GM18508 (cell line): Measurements from ENCODE around the gene CCNA2.

Source experiments
- ATAC-seq: cut with Tn5 transposase; IDR thresholded peaks from one replicate; pipeline ENCODE4 v1.9.1; 2021; ENCODE audit warnings: moderate number of reproducible peaks; ENCODE audit not compliant: insufficient read depth, unreplicated experiment

The CCNA2 gene

GRCh38 chr4:121811122-121811521 is 12.6 kb downstream of the CCNA2 start:
- ATAC-seq: no peak

GRCh38 chr4:121806411-121806810 is 17.3 kb downstream of the CCNA2 start:
- ATAC-seq: no peak

GRCh38 chr4:121801715-121802075 is 22.0 kb downstream of the CCNA2 start:
- ATAC-seq: no peak

GRCh38 chr4:121800961-121801714 is 22.5 kb downstream of the CCNA2 start, which contains the start of gene EXOSC9:
Gene EXOSC9 (plus strand): TSS chr4:121801323. CDS start chr4:121801425, 102 bp downstream.
- peak; percentile 49 for ATAC-seq

GRCh38 chr4:121800638-121800960 is 23.1 kb downstream of the CCNA2 start:
- peak; percentile 7 for ATAC-seq

GRCh38 chr4:121799867-121800501 is 23.7 kb downstream of the CCNA2 start:
- no peak for ATAC-seq

DNA sequence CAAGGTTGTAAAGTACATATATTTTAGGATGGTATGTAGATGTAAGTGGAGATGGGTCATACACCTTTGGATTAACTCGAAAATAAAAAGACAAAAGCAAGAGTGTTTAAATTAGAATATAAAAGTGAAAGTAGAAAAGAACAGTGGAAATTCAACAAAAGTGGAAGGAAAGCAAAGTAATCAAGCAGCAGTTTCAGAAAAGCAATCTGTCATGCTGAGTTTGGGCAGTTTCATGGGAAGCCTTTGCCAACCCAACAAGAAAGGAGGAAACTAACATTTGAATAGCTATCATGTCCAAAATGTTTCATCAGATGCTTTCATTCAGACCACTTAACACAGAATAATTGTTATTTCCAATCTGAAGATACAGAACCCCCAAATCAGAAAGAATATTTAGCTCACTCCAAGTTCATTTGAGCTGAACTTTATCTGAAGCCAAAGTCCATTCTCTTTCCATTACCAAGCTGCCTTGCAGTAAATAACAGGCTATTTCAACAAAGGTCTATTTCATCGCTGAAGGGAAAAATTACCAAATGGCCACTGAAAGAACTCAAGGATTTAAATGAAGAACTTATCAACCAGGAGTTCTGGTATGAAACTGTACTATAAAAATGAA is 24.4 kb downstream of the CCNA2 start:
- no peak for ATAC-seq

DNA sequence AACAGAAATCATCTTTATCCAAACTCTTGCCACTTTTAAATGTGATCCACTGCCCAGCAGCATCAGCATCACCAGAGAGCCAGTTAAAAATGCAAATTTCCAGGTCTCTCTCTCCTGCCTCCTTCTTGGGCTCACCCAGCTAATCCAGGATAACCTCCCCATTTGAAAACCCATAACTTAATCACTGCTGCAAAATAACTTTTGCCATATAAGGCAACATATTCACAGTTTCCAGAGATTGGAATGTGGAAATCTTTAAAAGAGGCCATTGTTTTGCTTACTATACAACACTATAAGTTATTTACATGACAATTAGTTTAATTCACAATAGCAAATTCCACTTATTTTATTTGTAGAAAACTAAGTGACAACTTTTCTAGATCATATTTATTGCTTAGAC is 27.4 kb downstream of the CCNA2 start:
- ATAC-seq: no peak

GRCh38 chr4:121794505-121795188 is 29.0 kb downstream of the CCNA2 start:
- no peak for ATAC-seq

DNA sequence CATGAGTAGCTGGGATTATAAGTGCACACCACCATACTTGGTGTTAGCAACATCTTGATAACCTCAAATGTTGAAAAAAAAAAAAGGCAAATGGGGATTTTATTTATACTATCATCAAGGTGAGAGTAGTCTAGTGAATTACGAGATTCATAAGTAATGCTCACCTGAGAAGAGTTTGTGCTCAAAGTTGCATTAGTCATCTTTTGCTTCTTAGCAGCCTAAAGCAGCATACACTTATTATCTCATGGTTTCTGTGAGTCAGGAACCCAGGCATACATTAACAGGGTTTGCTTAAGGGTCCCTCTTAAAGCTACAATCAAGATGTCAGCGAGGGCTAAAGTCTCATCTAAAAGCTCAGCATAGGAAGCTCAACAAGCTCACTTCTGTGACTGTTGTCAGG is 30.7 kb downstream of the CCNA2 start:
- no peak for ATAC-seq

GRCh38 chr4:121791481-121791880 is 32.2 kb downstream of the CCNA2 start:
- no peak for ATAC-seq

DNA sequence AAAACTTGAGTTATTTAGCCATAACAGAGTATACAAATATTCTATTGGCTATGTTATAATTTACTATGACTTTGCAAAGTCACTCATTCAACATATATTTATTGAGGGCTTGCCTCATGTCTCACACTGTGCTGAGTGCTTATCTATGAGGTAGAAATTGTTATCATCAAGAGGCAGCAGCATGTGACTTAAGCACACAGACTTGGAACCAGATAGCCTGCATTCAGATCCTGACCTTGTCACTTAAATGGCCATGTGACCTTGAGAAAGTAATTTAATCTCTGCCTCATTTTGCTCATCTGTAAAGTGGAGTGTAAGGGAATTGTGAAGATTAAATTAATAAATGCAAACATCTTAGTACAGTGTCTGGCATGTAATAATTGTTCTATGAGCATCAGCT is 32.7 kb downstream of the CCNA2 start:
- no peak for ATAC-seq

- no peak for ATAC-seq
Observed at GRCh38 chr4:121789960-121790829, 33.5 kb downstream of the CCNA2 start.

DNA sequence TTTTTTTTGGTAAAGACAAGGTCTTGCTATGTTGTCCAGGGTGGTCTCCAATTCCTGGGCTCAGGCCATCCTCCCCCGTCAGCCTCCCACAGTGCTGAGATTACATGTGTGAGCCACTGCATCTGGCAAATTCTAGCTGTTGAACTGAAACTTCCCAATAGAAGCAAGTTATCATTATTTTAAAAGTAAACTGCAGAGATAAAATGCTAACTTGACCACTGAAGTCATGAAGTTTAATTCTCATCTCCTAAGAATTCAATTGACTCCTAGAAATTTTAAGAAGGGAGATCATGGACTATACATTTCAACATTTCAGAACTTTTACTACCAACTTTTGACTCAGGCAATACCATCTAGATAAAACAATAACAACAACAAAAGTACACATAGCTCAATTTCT is 34.2 kb downstream of the CCNA2 start:
- ATAC-seq: no peak

- peak; percentile 67 for ATAC-seq
Observed at GRCh38 chr4:121788896-121789295, 34.8 kb downstream of the CCNA2 start.

DNA sequence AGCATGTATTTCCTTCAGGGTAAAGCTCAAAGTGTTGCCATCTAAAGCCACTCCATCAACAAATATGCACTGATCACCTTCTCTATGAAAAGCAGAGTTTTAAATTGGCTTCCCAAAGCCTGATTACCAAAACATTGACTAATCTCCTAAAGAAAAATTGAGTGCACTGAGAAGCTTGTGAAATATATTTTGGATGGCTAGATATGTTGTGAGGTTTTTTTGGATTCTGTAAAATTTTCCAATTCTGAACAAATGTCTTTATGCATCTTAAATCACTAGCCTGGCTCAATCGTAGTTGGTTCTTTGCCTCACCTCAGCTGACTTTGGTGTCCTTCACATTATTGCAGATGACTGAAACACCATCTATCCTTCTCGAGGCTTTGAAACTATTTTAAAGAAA is 37.5 kb downstream of the CCNA2 start:
- ATAC-seq: no peak

DNA sequence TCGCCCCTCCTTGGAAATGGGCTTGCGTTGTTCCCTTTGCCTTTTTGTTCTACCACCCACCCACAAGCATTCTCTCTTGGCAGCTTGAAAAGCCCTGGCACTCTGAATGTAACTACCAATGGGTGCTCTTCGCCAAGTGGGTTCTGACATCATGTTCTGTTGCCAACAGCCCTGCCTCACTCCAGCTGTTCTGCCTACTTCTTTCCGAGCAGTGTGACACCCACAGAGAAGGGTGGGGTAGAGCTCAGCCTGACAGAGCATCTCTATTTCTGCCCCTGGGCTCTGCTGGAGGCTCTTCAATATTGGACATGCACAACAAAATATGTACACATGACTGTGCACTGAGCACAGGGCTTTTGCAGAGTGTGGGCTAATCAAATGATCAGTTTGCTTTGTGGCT is 38.2 kb downstream of the CCNA2 start:
- no peak for ATAC-seq

GRCh38 chr4:121784975-121785374 is 38.7 kb downstream of the CCNA2 start:
- no peak for ATAC-seq

DNA sequence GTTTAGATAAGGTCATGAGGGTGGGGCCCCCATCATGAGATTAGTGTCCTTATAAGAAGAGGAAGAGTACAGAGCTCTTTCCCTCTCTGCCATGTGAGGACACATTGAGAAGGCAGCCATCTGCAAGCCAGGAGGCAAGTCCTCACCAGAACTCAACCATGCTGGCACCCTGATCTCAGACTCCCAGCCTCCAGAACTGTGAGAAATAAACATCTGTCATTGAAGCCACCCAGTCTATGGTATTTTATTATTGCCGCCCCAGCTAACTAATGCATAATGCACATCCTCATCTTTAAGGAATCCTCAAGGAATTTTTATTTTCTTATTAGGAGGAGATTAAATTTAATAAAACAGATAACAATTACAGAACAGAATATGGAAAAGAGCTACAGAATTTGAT is 39.3 kb downstream of the CCNA2 start:
- no peak for ATAC-seq

DNA sequence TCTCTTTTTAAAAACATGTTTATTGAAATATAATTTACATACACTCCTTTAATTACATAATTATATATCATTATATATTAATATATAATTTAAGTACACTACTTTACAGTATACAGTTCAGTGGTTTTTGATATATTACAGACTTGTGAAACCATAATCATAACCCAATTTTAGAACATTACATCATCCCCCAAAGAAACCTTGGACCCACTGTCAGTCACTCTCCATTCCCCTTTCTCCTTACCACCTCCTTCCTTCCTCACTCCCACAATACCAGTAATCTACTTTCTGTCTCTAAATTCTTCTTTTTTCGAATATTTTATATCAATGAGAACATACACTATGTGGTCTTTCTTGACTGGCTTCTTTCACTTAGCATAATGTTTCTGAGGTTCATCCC is 40.5 kb downstream of the CCNA2 start:
- no peak for ATAC-seq
